ENCODE results near the gene INPP5A. TPM values are rescaled to one million over a fixed set of nuclear protein-coding genes. Genes with fewer than 3 reads are reported as not detected.

INPP5A gene
- total RNA-seq, 1 experiment from 2014 or later, result 7.6 TPM

GRCh38 chr10:132626761-132627665 is 89.4 kb downstream of the INPP5A start:
- no peak overlapping the region for H3K4me3 ChIP-seq
- DNase-seq, result no peak
- no peaks in the 10 kb centered on the region for H3K36me3 ChIP-seq
- no peaks in the 10 kb centered on the region for H3K9me3 ChIP-seq
- H3K27me3 ChIP-seq, result no peaks in the 10 kb centered on the region

DNA sequence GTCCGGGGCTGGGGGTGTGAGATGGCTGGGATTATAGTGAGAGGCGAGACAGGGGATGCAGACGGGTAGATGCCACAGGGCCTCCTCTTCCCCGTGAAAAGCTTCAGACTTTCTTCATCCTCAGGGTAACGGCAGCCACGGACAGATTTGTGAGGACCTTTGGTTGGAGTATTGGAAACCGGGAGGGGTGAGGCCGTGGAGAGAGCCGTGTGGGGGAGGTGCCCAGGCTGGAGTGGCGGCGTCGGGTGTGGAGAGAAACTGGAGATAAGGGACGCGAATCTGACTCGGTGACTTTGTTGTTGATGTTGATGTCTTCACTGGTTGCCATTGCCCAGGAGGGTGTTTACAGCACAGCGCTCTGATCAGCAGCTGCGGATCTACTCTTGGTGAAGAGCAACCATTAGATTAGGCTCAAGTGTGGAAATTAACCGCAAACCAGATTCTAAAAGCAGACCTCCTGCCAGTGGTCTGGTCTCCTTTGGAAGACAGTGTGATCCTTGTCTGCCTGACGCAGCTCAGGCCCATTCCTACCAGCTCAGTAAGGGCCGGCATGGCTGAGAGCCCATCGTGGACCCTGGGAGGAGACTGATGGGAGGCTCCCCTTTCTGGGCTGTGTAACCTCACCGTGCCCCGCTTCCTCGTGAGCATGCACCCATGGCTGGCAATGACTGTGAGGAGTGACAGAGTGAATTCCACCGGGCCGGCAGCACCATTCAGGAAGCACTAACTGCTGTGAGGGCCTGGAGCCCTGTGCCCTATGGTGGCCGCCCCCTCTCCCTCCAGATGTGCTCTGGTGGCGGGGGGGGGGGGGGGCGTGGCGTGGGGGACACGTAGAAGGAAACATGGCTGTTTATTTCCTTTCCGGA is 90.3 kb downstream of the INPP5A start:
- peak; percentile 40 for DNase-seq
- Histone ChIP-seq H3K4me3 (no peak overlapping the region), H3K9me3 (no peaks in the 10 kb centered on the region), H3K27me3 (no peaks in the 10 kb centered on the region), H3K36me3 (no peaks in the 10 kb centered on the region)

- H3K4me3 ChIP-seq, result no peak overlapping the region
- H3K9me3 ChIP-seq, result no peaks in the 10 kb centered on the region
- no peaks in the 10 kb centered on the region for H3K36me3 ChIP-seq
- DNase-seq, result no peak
- H3K27me3 ChIP-seq, result no peaks in the 10 kb centered on the region
These were observed 91.6 kb downstream of the INPP5A start for GRCh38 chr10:132628966-132629900.

DNA sequence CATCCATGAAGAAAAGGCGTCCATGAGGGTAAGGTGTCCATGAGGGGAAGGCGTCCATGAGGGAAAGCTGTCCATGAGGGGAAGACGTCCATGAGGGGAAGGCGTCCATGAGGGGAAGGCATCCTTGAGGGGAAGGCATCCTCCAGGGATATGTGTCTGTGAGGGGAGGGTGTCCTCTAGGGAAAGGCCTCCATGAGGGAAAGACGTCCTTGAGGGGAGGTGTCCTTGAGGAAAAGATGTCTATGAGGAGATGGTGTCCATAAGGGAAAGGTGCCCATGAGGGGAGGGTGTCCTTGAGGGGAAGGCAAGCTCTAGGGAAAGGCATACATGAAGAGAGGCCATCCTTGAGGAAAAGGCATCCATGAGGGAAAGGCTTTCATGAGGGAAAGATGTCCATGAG is 92.6 kb downstream of the INPP5A start:
- Histone ChIP-seq H3K27me3 (no peaks in the 10 kb centered on the region), H3K36me3 (no peaks in the 10 kb centered on the region), H3K4me3 (no peak overlapping the region), H3K9me3 (no peaks in the 10 kb centered on the region)
- DNase-seq, result no peak

DNA sequence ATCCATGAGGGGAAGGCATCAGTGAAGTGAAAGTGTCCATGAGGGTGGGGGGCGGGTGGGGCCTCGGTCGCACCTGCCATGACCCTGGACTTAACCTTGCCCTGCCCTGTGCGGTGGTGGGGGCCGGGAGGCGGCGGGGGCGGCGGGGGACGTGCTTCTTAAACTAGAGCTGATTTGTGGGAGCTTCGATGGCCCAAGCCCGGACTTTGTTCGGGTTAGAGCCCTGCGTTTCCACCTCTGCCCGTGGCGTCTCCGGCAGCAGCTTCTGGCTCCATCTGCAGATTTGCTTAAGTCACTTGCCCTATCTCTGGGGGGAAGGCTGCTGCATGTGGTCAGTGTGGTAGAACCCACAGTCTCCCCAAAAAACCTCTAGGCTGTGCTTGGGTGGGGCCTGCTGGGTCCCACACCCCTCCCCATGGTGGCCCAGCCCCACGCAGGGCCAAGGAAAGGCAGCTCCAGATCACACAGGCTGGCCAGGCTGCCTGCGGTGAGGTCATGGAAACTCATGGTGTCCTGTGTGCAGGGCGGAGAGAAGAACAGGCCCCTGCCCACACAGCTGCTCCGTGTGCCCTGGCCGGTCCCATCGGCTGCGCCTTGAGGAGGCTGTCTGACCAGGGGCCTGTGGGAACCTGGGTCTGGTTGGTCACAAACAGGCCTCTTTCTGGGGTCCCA is 93.2 kb downstream of the INPP5A start:
- no peaks in the 10 kb centered on the region for H3K27me3 ChIP-seq
- H3K36me3 ChIP-seq, result no peaks in the 10 kb centered on the region
- no peak overlapping the region for H3K4me3 ChIP-seq
- no peaks in the 10 kb centered on the region for H3K9me3 ChIP-seq
- DNase-seq, result no peak

DNA sequence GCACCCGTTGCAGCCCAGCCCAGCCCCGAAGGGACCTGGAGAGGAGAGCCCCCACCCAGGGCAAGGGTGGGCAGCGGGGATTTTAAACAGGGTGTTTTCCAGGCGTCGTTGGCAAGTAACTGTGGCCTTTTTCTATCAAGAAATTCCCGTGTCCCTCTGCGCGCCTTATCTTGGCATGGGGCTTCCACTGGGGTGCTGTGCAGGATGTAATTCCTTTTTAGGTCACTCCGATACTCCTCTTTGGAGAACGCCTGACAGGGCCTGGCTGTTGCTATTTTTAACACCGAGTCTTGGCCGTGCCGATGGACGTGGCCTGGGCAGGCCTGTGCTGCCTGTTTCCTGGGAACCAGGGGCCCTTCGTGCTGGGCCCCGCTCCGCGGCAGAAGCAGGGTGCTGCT is 93.8 kb downstream of the INPP5A start:
- H3K9me3 ChIP-seq, result no peaks in the 10 kb centered on the region
- no peaks in the 10 kb centered on the region for H3K36me3 ChIP-seq
- no peaks in the 10 kb centered on the region for H3K27me3 ChIP-seq
- no peak for DNase-seq
- no peak overlapping the region for H3K4me3 ChIP-seq

DNA sequence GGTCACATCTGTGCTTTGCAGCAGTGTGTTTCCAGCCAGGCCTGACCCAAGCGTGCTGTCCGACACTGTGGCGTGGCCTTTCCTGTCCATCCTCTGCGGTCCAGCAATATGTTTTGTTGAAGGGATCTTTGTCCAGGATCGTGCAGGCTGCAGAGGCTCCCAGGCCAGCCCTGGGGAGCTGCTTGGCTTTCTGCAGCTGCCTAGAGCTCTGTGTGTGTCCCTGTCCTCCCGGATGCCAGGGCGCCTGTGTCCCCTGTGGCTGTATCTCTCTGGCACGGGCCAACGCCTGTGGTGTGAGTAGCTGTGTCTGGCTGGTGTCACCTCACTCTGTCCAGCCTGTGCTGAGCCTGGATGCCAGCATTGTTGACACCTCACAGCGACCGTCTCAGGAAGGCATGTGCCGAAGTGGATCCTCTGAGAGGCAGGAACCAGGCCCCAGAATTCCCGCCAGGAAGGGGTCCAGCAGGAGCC is 94.5 kb downstream of the INPP5A start:
- H3K36me3 ChIP-seq, result no peaks in the 10 kb centered on the region
- DNase-seq, result no peak

GRCh38 chr10:132632851-132633684 is 95.5 kb downstream of the INPP5A start:
- no peaks in the 10 kb centered on the region for H3K27me3 ChIP-seq
- no peaks in the 10 kb centered on the region for H3K9me3 ChIP-seq
- no peak overlapping the region for H3K4me3 ChIP-seq
- H3K36me3 ChIP-seq, result no peaks in the 10 kb centered on the region
- peak; percentile 25 for DNase-seq

More for the DNA sequence above, 94.5 kb downstream of the INPP5A start:
- H3K9me3 ChIP-seq, result no peaks in the 10 kb centered on the region
- no peak overlapping the region for H3K4me3 ChIP-seq
- no peaks in the 10 kb centered on the region for H3K27me3 ChIP-seq

DNA sequence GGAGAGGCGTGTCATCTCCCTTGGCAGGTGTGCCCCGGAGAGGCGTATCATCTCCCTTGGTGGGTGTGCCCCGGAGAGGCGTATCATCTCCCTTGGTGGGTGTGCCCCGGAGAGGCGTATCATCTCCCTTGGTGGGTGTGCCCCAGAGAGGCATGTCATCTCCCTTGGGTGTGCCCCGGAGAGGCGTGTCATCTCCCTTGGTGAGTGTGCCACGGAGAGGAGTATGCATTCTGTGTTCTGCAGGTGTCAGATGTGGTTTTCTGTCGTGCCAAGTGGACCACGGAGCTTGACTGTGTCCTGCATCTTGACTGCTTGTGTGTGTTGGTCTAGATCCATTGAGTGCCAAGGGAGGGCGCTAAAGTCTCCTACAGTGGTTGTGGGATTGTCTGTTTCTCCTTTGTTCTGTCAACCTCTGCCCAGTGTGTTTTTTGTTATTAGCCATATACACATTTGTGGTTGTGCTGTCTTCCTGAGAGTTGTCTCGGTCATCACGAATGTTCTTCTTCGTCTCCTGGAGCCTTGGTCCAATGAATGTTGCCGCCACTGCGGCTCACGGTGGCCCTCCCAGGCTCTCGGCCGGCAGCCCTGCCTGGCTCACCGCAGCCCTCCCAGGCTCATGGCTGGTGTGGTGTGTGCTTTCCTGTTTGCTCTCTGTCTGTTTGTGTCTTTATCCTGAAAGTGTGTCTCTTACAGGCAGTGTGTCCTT is 96.8 kb downstream of the INPP5A start:
- DNase-seq, result no peak
- H3K9me3 ChIP-seq, result no peaks in the 10 kb centered on the region

GRCh38 chr10:132634947-132635271 is 97.3 kb downstream of the INPP5A start:
- Histone ChIP-seq H3K9me3 (no peaks in the 10 kb centered on the region), H3K36me3 (no peaks in the 10 kb centered on the region), H3K27me3 (no peaks in the 10 kb centered on the region), H3K4me3 (no peak overlapping the region)
- no peak for DNase-seq

More for the DNA sequence above, 96.8 kb downstream of the INPP5A start:
- Histone ChIP-seq H3K27me3 (no peaks in the 10 kb centered on the region), H3K36me3 (no peaks in the 10 kb centered on the region), H3K4me3 (no peak overlapping the region)

DNA sequence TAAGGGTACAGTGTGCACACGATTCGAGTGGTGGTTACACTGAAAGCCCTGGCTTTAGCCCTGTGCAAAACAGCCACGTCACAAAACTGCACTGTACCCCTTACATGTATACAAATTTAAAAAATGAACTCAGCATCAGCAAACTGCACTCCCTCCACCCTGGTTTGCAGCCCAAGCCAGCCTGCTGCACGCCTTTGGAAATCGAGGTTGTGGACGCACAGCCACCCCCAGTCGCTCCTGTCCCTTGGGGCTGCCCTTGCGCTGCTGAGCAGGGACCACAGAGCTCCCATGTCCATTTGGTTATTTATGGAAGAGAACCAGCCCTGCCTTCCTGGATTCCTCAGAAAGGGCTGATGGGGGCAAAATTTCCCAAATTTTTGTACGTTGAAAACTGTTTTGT is 98.8 kb downstream of the INPP5A start:
- Histone ChIP-seq H3K9me3 (no peaks in the 10 kb centered on the region), H3K36me3 (no peaks in the 10 kb centered on the region), H3K27me3 (no peaks in the 10 kb centered on the region), H3K4me3 (no peak overlapping the region)
- no peak for DNase-seq

DNA sequence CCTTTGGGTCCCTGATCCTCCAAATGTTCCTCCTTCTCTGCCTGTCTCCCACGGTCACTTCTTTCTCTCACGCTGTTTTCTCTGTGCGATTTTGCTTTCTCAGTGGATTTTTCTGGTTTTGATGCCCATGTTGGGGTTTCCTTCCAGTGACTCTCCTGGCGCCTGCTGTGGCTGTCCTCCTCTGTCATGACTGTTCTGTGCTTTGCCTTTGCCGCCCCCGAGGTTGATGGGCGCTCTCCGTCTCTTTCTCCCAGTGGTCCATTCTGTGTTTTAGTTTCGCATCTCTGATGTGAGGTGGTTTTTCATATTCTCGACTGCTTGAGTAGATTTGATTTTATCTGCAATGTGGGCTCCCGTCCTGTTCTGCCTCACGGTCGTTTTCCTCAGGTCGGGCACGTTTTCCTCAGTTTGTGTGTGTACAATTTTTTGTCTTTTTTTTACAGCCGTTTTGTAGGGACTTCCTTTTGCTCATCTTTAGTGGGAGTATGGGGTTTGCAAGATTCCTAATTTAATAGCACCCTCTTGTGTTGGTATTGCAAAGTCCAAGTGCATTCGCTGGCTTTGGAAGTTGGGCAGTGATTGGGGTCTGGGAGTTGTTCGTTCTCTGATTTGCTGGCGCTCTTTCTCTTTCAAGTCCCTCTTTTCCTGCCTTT is 100.0 kb downstream of the INPP5A start:
- Histone ChIP-seq H3K4me3 (no peak overlapping the region), H3K27me3 (no peaks in the 10 kb centered on the region), H3K36me3 (no peaks in the 10 kb centered on the region), H3K9me3 (no peaks in the 10 kb centered on the region)
- DNase-seq, result no peak

DNA sequence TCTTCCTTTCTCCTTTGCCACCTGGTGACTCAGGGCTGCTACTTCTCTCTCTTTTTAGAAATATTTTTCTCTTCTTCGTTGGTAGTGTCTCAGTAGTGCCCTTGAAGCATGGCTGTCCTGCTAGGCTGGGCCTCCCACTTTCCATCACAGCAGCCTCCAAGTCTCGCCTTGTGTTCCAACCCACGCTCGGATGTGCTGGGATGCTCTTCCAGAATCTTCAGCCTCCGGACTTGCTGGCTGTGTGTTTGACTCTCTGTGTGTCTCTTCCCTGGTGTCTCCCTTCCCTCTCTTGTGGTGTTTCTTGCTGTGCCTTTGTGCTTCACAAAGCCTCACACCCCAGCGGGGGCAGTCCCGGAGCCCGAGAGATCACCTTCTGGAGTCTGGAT is 100.5 kb downstream of the INPP5A start:
- no peak for DNase-seq
- Histone ChIP-seq H3K27me3 (no peaks in the 10 kb centered on the region), H3K4me3 (no peak overlapping the region), H3K36me3 (no peaks in the 10 kb centered on the region), H3K9me3 (no peaks in the 10 kb centered on the region)

DNA sequence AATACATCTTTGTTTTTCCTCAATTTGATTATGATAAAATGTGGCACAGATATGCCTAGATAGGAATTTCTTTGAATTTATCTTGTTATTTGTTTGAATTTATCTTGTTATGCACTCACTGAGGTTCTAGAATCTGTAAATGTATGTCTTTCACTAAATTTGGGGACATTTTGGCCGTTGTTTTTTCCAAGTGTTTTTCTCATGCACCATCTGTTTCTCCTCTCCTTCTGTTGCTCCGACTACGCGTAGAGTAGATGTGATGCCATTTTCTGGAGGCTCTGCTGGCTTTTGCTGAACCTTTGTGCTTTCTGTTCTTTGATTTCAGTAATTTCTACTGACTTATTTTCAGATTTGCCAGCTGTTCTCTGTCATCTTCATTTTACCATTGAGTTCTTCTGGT is 101.9 kb downstream of the INPP5A start:
- no peaks in the 10 kb centered on the region for H3K9me3 ChIP-seq
- DNase-seq, result no peak
- H3K4me3 ChIP-seq, result no peak overlapping the region
- H3K27me3 ChIP-seq, result no peaks in the 10 kb centered on the region
- H3K36me3 ChIP-seq, result no peaks in the 10 kb centered on the region
